ENCODE data around the gene SPHK2.
A peak's percentile ranks its signal among the peaks of the same experiment; 100 is the strongest.

SPHK2 gene

DNA sequence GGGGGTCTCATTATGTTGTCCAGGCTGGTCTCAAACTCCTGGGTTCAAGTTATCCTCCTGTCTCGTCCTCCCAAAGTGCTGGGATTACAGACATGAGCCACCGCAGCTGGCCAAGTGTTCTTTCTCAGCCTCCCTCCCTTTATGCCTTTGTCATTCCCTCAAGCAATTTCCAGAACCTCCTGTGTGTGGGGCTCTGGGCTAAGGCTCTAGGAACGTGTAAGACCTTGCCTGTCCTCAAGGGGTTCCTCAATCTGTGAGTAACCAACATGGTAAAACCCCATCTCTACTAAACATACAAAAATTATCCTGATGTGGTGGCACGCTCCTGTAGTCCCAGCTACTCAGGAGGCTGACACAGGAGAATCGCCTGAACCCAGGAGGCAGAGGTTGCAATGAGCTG lies 28.3 kb upstream of the SPHK2 start (continued):
- TF ChIP-seq, protein P1, sequence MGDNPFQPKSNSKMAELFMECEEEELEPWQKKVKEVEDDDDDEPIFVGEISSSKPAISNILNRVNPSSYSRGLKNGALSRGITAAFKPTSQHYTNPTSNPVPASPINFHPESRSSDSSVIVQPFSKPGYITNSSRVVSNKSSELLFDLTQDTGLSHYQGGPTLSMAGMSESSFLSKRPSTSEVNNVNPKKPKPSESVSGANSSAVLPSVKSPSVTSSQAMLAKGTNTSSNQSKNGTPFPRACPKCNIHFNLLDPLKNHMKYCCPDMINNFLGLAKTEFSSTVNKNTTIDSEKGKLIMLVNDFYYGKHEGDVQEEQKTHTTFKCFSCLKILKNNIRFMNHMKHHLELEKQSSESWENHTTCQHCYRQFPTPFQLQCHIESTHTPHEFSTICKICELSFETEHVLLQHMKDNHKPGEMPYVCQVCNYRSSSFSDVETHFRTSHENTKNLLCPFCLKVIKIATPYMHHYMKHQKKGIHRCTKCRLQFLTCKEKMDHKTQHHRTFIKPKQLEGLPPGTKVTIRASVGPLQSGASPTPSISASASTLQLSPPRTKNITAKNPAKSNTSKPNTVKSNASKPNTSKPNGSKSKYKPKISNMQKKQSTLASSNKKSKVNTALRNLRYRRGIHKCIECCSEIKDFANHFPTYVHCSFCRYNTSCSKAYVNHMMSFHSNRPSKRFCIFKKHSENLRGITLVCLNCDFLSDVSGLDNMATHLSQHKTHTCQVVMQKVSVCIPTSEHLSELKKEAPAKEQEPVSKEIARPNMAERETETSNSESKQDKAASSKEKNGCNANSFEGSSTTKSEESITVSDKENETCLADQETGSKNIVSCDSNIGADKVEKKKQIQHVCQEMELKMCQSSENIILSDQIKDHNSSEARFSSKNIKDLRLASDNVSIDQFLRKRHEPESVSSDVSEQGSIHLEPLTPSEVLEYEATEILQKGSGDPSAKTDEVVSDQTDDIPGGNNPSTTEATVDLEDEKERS (tag by site-specific recombination; IDR thresholded peaks at IDR 0.05) = no peak

GRCh38 chr19:48595171-48595570 lies 24.1 kb upstream of the SPHK2 start:
- Histone ChIP-seq H3K9me3 (ENCODE audit: control insufficient read depth, insufficient read depth, low read depth, low read length) (no peaks in the 10 kb centered on the region), H3K4me3 (ENCODE audit: low read depth, low read length) (no peak overlapping the region), H3K4me1 (ENCODE audit: control insufficient read depth, insufficient read depth, low read length) (no peaks in the 10 kb centered on the region), H3K27ac (ENCODE audit: extremely low read depth, low read depth, low read length) (no peak overlapping the region), H3K36me3 (ENCODE audit: control insufficient read depth in 2 of 2, insufficient read depth in 1 of 2, low read length in 2 of 2) (no peaks in the 10 kb centered on the region)
- POLR2A ChIA-PET = interaction anchor here (0.6 to 2.0 kb wide), 3 partner anchors 15 to 24 kb away, joined by 3 to 6 read pairs (median 5); partner anchors contain the start of genes FAM83E, RPL18 and SPHK2
- CTCF ChIA-PET = interaction anchor here (0.5 to 2.6 kb wide), 6 partner anchors 11 to 281 kb away, joined by 3 to 15 read pairs (median 3); no protein-coding TSS in a partner anchor
- peak; percentile 81; the same call in 1 of the 2 replicates for TF ChIP-seq ZNF768 (tag by site-specific recombination; IDR thresholded peaks at IDR 0.05)
- no peak for TF ChIP-seq ZNF560 (tag by site-specific recombination; IDR thresholded peaks at IDR 0.05; ENCODE audit: borderline replicate concordance)

- ChIA-PET POLR2A (interaction anchor here (0.6 to 2.0 kb wide), 2 partner anchors 14 to 18 kb away, joined by 3 to 6 read pairs; partner anchors contain the start of gene FAM83E), CTCF (interaction anchor here (0.5 to 2.6 kb wide), 5 partner anchors 11 to 380 kb away, joined by 3 to 15 read pairs (median 4); no protein-coding TSS in a partner anchor)
- H3K4me1 ChIP-seq (ENCODE audit: control insufficient read depth, insufficient read depth, low read length) = no peaks in the 10 kb centered on the region
- H3K27ac ChIP-seq (ENCODE audit: extremely low read depth, low read depth, low read length) = no peak overlapping the region
- TF ChIP-seq ZNF169 (tag by site-specific recombination; IDR thresholded peaks at IDR 0.05) (no peak), MZF1 (tag by site-specific recombination; IDR thresholded peaks at IDR 0.05; ENCODE audit: borderline replicate concordance) (no peak), ZIC2 (tag by site-specific recombination; IDR thresholded peaks at IDR 0.05) (no peak), ZNF16 (tag by site-specific recombination; IDR thresholded peaks at IDR 0.05; ENCODE audit: low read depth) (peak; percentile 71; the same call in 1 of the 2 replicates), ZNF416 (tag by site-specific recombination; IDR thresholded peaks at IDR 0.05) (no peak)
- no peaks in the 10 kb centered on the region for H3K36me3 ChIP-seq (ENCODE audit: control insufficient read depth in 2 of 2, insufficient read depth in 1 of 2, low read length in 2 of 2)
- H3K4me3 ChIP-seq (ENCODE audit: low read depth, low read length) = no peak overlapping the region
- no peaks in the 10 kb centered on the region for H3K9me3 ChIP-seq (ENCODE audit: control insufficient read depth, insufficient read depth, low read depth, low read length)
These were observed 23.5 kb upstream of the SPHK2 start for GRCh38 chr19:48595833-48596232.

DNA sequence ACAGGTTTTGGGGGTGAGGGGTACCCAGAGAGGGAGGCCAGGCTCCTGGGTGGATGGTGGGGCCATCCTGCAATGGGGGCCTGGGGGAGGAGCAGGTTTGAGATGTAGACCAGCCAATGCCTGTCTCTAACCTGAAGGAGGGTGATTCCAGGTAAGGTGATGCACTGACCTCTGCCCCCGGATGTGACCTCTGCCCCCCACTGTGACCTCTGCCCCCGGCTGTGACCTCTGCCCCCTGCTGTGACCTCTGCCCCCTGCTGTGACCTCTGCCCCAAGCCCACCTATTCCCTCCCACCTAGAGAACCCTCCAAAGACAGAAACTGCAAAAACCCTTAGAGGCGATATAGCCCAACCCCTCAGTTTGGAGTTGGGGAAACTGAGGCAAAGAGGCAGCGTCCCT lies 23.1 kb upstream of the SPHK2 start:
- Histone ChIP-seq H3K4me1 (ENCODE audit: control insufficient read depth, insufficient read depth, low read length) (no peaks in the 10 kb centered on the region), H3K36me3 (ENCODE audit: control insufficient read depth in 2 of 2, insufficient read depth in 1 of 2, low read length in 2 of 2) (no peaks in the 10 kb centered on the region), H3K9me3 (ENCODE audit: control insufficient read depth, insufficient read depth, low read depth, low read length) (no peaks in the 10 kb centered on the region), H3K27ac (ENCODE audit: extremely low read depth, low read depth, low read length) (no peak overlapping the region), H3K4me3 (ENCODE audit: low read depth, low read length) (no peak overlapping the region)
- ChIA-PET CTCF (interaction anchor here (1.0 kb wide), 1 partner anchor 11 kb away, joined by 4 read pairs; no protein-coding TSS in a partner anchor), POLR2A (no interaction called here)
- TF ChIP-seq ZEB2 (tag by site-specific recombination; IDR thresholded peaks at IDR 0.05) = no peak
- peak; percentile 97 for TF ChIP-seq BCL11B (tag by site-specific recombination; IDR thresholded peaks at IDR 0.05; ENCODE audit: low read depth)
- TF ChIP-seq, protein P2, sequence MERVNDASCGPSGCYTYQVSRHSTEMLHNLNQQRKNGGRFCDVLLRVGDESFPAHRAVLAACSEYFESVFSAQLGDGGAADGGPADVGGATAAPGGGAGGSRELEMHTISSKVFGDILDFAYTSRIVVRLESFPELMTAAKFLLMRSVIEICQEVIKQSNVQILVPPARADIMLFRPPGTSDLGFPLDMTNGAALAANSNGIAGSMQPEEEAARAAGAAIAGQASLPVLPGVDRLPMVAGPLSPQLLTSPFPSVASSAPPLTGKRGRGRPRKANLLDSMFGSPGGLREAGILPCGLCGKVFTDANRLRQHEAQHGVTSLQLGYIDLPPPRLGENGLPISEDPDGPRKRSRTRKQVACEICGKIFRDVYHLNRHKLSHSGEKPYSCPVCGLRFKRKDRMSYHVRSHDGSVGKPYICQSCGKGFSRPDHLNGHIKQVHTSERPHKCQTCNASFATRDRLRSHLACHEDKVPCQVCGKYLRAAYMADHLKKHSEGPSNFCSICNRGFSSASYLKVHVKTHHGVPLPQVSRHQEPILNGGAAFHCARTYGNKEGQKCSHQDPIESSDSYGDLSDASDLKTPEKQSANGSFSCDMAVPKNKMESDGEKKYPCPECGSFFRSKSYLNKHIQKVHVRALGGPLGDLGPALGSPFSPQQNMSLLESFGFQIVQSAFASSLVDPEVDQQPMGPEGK (tag by site-specific recombination; IDR thresholded peaks at IDR 0.05) = 0 out of 2 replicates have a peak, but pooled peaks have one; percentile 27
- peak; percentile 77 for TF ChIP-seq BCL11A (tag by site-specific recombination; IDR thresholded peaks at IDR 0.05; ENCODE audit: low read depth)

All from HEK293 (cell line).